IMR-90 (cell line): ENCODE results near the gene COL12A1. TPM values are rescaled to one million over a fixed set of nuclear protein-coding genes. Genes with fewer than 3 reads are reported as not detected.

Source experiments
- ATAC-seq: fragments of 200-7000 bp; cut with Tn5 transposase; 2 replicates; pipeline ENCODE4 v1.9.1; 2020; ENCODE audit warnings: low read depth, mild to moderate bottlenecking, moderate library complexity
- BruUV-seq: library from RNA; stranded (reverse); fragments of 400-500 nt; replicated peaks from 2 replicates; lab custom pipeline; 2021; lab: Mats Ljungman, UMichigan
- CTCF ChIA-PET: fragments of 300-600 bp; formaldehyde crosslinking; extraction: SDS; loops from one replicate; lab custom pipeline; 2021; ENCODE audit warnings: antibody characterized with exemption; lab: Yijun Ruan, JAX
- POLR2A ChIA-PET: fragments of 300-600 bp; sonication (Branson Sonifier 250); formaldehyde crosslinking; loops from one replicate; lab custom pipeline; 2022; ENCODE audit warnings: antibody characterized with exemption; ENCODE audit not compliant: unreplicated experiment; lab: Charles Lee
- DNase-seq: peaks from one replicate; pipeline ENCODE4 v3.0.0; 2013
- H2AFZ ChIP-seq: replicated peaks from 2 replicates; pipeline ENCODE3; 2013; ENCODE audit warnings: low read length, mild to moderate bottlenecking; ENCODE audit not compliant: poor library complexity
- H2AK5ac ChIP-seq: 2 replicates; pipeline ENCODE4 v1.6.1; 2013; ENCODE audit warnings: low read depth, low read length, inconsistent platforms
- H2AK9ac ChIP-seq: replicated peaks from 2 replicates; pipeline ENCODE3; 2013; ENCODE audit warnings: mild to moderate bottlenecking, low read depth, low read length, moderate library complexity; ENCODE audit not compliant: poor library complexity
- H2BK120ac ChIP-seq: 2 replicates; pipeline ENCODE4 v1.6.1; 2013; ENCODE audit warnings: low read depth, low read length, inconsistent platforms
- H2BK15ac ChIP-seq: 3 replicates; pipeline ENCODE4 v1.6.1; 2013; ENCODE audit warnings: low read depth, low read length, inconsistent platforms
- H2BK20ac ChIP-seq: 2 replicates; pipeline ENCODE4 v1.6.1; 2013; ENCODE audit warnings: low read depth, mild to moderate bottlenecking, inconsistent platforms, low read length, moderate library complexity
- H2BK5ac ChIP-seq: 2 replicates; pipeline ENCODE4 v1.6.1; 2013; ENCODE audit warnings: mild to moderate bottlenecking, low read depth, low read length, inconsistent platforms; ENCODE audit not compliant: poor library complexity, severe bottlenecking
- H3K14ac ChIP-seq: replicated peaks from 2 replicates; pipeline ENCODE4 v1.6.1; 2013; ENCODE audit warnings: low read depth, low read length, inconsistent platforms
- H3K18ac ChIP-seq: 2 replicates; pipeline ENCODE4 v1.6.1; 2013; ENCODE audit warnings: low read depth, low read length, control low read depth
- H3K23ac ChIP-seq: 2 replicates; pipeline ENCODE4 v1.6.1; 2013; ENCODE audit warnings: low read depth, low read length, inconsistent platforms
- H3K27ac ChIP-seq: 2 replicates; pipeline ENCODE4 v1.5.1; 2013; ENCODE audit warnings: mild to moderate bottlenecking, control low read depth, low read length; ENCODE audit not compliant: insufficient read depth
- H3K27me3 ChIP-seq: 2 replicates; pipeline ENCODE4 v1.6.1; 2013; ENCODE audit warnings: low read length; ENCODE audit not compliant: control insufficient read depth, insufficient read depth
- H3K36me3 ChIP-seq: 2 replicates; pipeline ENCODE4 v1.6.1; 2013; ENCODE audit warnings: low read length, mixed read lengths; ENCODE audit not compliant: control insufficient read depth, insufficient read depth
- H3K4ac ChIP-seq: 2 replicates; pipeline ENCODE4 v1.6.1; 2013; ENCODE audit warnings: low read depth, low read length, inconsistent platforms
- H3K4me1 ChIP-seq: 2 replicates; pipeline ENCODE4 v1.6.1; 2013; ENCODE audit warnings: low read length, mixed read lengths; ENCODE audit not compliant: control insufficient read depth, insufficient read depth
- H3K4me2 ChIP-seq: 2 replicates; pipeline ENCODE4 v1.6.1; 2013; ENCODE audit warnings: low read depth, mild to moderate bottlenecking, control low read depth, low read length, moderate library complexity
- H3K4me3 ChIP-seq: 2 replicates; pipeline ENCODE4 v1.5.1; 2013; ENCODE audit warnings: low read depth, mild to moderate bottlenecking, control low read depth, low read length, moderate library complexity; ENCODE audit not compliant: insufficient read depth
- H3K56ac ChIP-seq: 2 replicates; pipeline ENCODE4 v1.6.1; 2013; ENCODE audit warnings: low read length, inconsistent platforms; ENCODE audit not compliant: insufficient read depth; ENCODE audit errors: extremely low read depth
- H3K79me1 ChIP-seq, 2 experiments: 2 replicates each; pipeline ENCODE4 v1.6.1; 2013; ENCODE audit warnings: low read length in 2 of 2, inconsistent platforms in 1 of 2, low read depth in 1 of 2
- H3K9ac ChIP-seq: 2 replicates; pipeline ENCODE4 v1.6.1; 2013; ENCODE audit warnings: low read depth, low read length, control low read depth
- H3K9me1 ChIP-seq: 2 replicates; pipeline ENCODE4 v1.6.1; 2013; ENCODE audit warnings: low read length, inconsistent platforms; ENCODE audit not compliant: insufficient read depth
- H3K9me3 ChIP-seq: 2 replicates; pipeline ENCODE4 v1.6.1; 2013; ENCODE audit warnings: low read length; ENCODE audit not compliant: control insufficient read depth, insufficient read depth
- H4K20me1 ChIP-seq: 2 replicates; pipeline ENCODE4 v1.6.1; 2013; ENCODE audit warnings: low read length, inconsistent platforms; ENCODE audit not compliant: insufficient read depth
- H4K5ac ChIP-seq: 2 replicates; pipeline ENCODE4 v1.6.1; 2013; ENCODE audit warnings: mild to moderate bottlenecking, low read depth, low read length, control low read depth
- H4K8ac ChIP-seq, 2 experiments: 2 replicates each; pipeline ENCODE4 v1.6.1; 2013; ENCODE audit warnings: low read depth in 2 of 2, low read length in 2 of 2, control low read depth in 1 of 2, inconsistent platforms in 1 of 2
- H4K91ac ChIP-seq: 2 replicates; pipeline ENCODE4 v1.6.1; 2013; ENCODE audit warnings: low read depth, low read length, inconsistent platforms; ENCODE audit not compliant: insufficient read depth
- BHLHE40 ChIP-seq: fragments of 150-350 bp; IDR thresholded peaks from 2 replicates; pipeline ENCODE4 v1.6.1; 2016; ENCODE audit warnings: mild to moderate bottlenecking, low read depth, low read length
- CHD1 ChIP-seq: IDR thresholded peaks from 2 replicates; pipeline ENCODE4 v1.6.1; 2012; ENCODE audit warnings: low read depth, low read length, improper control_type of control experiment
- CTCF ChIP-seq: conservative IDR thresholded peaks from 2 replicates; pipeline ENCODE4 v1.5.1; 2012; ENCODE audit warnings: mild to moderate bottlenecking, low read depth, low read length, improper control_type of control experiment
- ELK1 ChIP-seq: fragments of 150-350 bp; IDR thresholded peaks from 2 replicates; pipeline ENCODE4 v1.6.1; 2016; ENCODE audit warnings: low read depth, mild to moderate bottlenecking, low read length, moderate library complexity, borderline replicate concordance
- MAFK ChIP-seq: IDR thresholded peaks from 2 replicates; pipeline ENCODE4 v1.6.1; 2012; ENCODE audit warnings: low read depth, low read length, improper control_type of control experiment
- MXI1 ChIP-seq: IDR thresholded peaks from 2 replicates; pipeline ENCODE4 v1.6.1; 2012; ENCODE audit warnings: low read depth, mild to moderate bottlenecking, low read length, moderate library complexity, borderline replicate concordance
- NFE2L2 ChIP-seq: fragments of 150-350 bp; IDR thresholded peaks from 2 replicates; pipeline ENCODE4 v1.6.1; 2016; ENCODE audit warnings: low read depth, mild to moderate bottlenecking, low read length
- POLR2A ChIP-seq: IDR thresholded peaks from 2 replicates; pipeline ENCODE4 v1.6.1; 2012; ENCODE audit warnings: mild to moderate bottlenecking, low read depth, low read length
- RAD21 ChIP-seq: IDR thresholded peaks from 2 replicates; pipeline ENCODE4 v1.6.1; 2012; ENCODE audit warnings: low read length, improper control_type of control experiment
- RCOR1 ChIP-seq: IDR thresholded peaks from 2 replicates; pipeline ENCODE4 v1.6.1; 2012; ENCODE audit warnings: mild to moderate bottlenecking, low read length, improper control_type of control experiment; ENCODE audit not compliant: insufficient replicate concordance
- RFX5 ChIP-seq: IDR thresholded peaks from 2 replicates; pipeline ENCODE4 v1.8.0; 2012; ENCODE audit warnings: low read depth, mild to moderate bottlenecking, low read length, moderate library complexity
- SMC3 ChIP-seq: fragments of 150-350 bp; IDR thresholded peaks from 2 replicates; pipeline ENCODE4 v1.6.1; 2016; ENCODE audit warnings: low read depth, mild to moderate bottlenecking, antibody characterized with exemption, low read length, moderate library complexity
- USF2 ChIP-seq: fragments of 150-350 bp; IDR thresholded peaks from 2 replicates; pipeline ENCODE4 v1.6.1; 2017; ENCODE audit warnings: mild to moderate bottlenecking, antibody characterized with exemption, low read length, low read depth
- WGBS, 2 experiments: methylation state at CpG; one replicate each; pipeline versions ENCODE4 v1.1.5 to v1.1.7; 2013; ENCODE audit warnings: missing lambda C conversion rate in 2 of 2; ENCODE audit not compliant: insufficient read length in 1 of 2; ENCODE audit errors: extremely low coverage in 2 of 2; 5-methylcytosine and 5-hydroxymethylcytosine counted together
- dilution Hi-C: fragments of 300-500 bp; cut with HindIII; formaldehyde crosslinking; loops from one replicate; pipeline ENCODE4 v1.14.3; 2018; ENCODE audit warnings: low sequenced_read_pairs; ENCODE audit not compliant: unreplicated experiment
- in situ Hi-C: fragments of 300-500 bp; cut with MboI; formaldehyde crosslinking; loops from 3 replicates; pipeline ENCODE4 v1.14.3; 2019; ENCODE audit warnings: low sequenced_read_pairs, inconsistent platforms, mixed read lengths
- intact Hi-C: fragments of 100-400 bp; cut with micrococcal nuclease; formaldehyde crosslinking; loops from 2 replicates; pipeline ENCODE4 v1.10.0; 2022
- polyA plus RNA-seq, 3 experiments: library from polyadenylated mRNA; depleted of rRNA; stranded (reverse); fragments of >200 nt; gene quantifications; 2 replicates each; pipeline ENCODE4 v1.2.3, GENCODE V29; 2012; ENCODE audit warnings: low replicate concordance in 1 of 3
- total RNA-seq: library from RNA; depleted of rRNA; stranded (reverse); fragments of >200 nt; gene quantifications from 2 replicates; pipeline ENCODE4 v1.2.3, GENCODE V29; 2012

The COL12A1 gene
- total and polyA plus RNA-seq, 2 of the 4 experiments (the other 2 are of a cell fraction) = 350 to 452 TPM

GRCh38 chr6:75109765-75110164, 96.1 kb downstream of the COL12A1 start:
- TF ChIP-seq MAFK (no peak), BHLHE40 (no peak), SMC3 (no peak), RCOR1 (no peak), CHD1 (no peak), RAD21 (no peak), NFE2L2 (no peak), ELK1 (no peak), CTCF (no peak), USF2 (no peak), RFX5 (no peak), MXI1 (no peak), POLR2A (no peak)
- intact Hi-C loops = no loop called here
- H3K9me1 ChIP-seq = peaks cover 12% of the 10 kb centered on the region
- no TSS peak for BruUV-seq
- dilution Hi-C loops = no loop called here
- no peak overlapping the region for H3K23ac ChIP-seq
- H2AK5ac ChIP-seq = no peak overlapping the region
- in situ Hi-C loops = no loop called here
- peaks cover 19 to 33% of the 10 kb centered on the region in 2 experiments; a peak in 3 of 4 replicates for H3K79me1 ChIP-seq
- H3K56ac ChIP-seq = no peak overlapping the region
- POLR2A ChIA-PET = no interaction called here
- no peak overlapping the region for H2BK120ac ChIP-seq
- H4K8ac ChIP-seq = no peak overlapping the region
- no peak overlapping the region for H4K91ac ChIP-seq
- no peak overlapping the region for H3K18ac ChIP-seq
- H3K4me3 ChIP-seq = no peak overlapping the region
- no CpG with 5 or more reads among the region's 1 CpG for WGBS, 2 experiments
- no peak overlapping the region for H4K5ac ChIP-seq
- H2BK15ac ChIP-seq = no peak overlapping the region
- no peak overlapping the region for H2AK9ac ChIP-seq
- no peak overlapping the region for H2BK20ac ChIP-seq
- no peak overlapping the region for H3K14ac ChIP-seq
- DNase-seq = peak; percentile 56
- H3K4me1 ChIP-seq = peaks cover 4% of the 10 kb centered on the region
- H4K20me1 ChIP-seq = no peaks in the 10 kb centered on the region
- H3K27ac ChIP-seq = peak overlapping the region; percentile 21; the same call in 1 of the 2 replicates
- H2BK5ac ChIP-seq = peak overlapping the region; percentile 60
- ATAC-seq = peak; percentile 51
- no peaks in the 10 kb centered on the region for H3K27me3 ChIP-seq
- no peaks in the 10 kb centered on the region for H3K9me3 ChIP-seq
- no peak overlapping the region for H3K4me2 ChIP-seq
- no peak overlapping the region for H2AFZ ChIP-seq
- H3K4ac ChIP-seq = no peak overlapping the region
- CTCF ChIA-PET = no interaction called here
- peaks cover 32% of the 10 kb centered on the region for H3K36me3 ChIP-seq
- no peak overlapping the region for H3K9ac ChIP-seq
